Esophagus squamous epithelium (tissue), 5 donors: ENCODE results near the gene PXN. TPM values are rescaled to one million over a fixed set of nuclear protein-coding genes. Genes with fewer than 3 reads are reported as not detected.

Source experiments
- DNase-seq: peaks from one replicate; lab custom pipeline; 2025; lab: John Stamatoyannopoulos, UW
- H3K27ac ChIP-seq, 4 donors: fragments of 200-600 bp; sonication (generic); one replicate each; pipeline ENCODE4 v1.5.1; 2016 to 2019; ENCODE audit warnings: mild to moderate bottlenecking in 1 of 4
- H3K27me3 ChIP-seq, 4 donors: fragments of 200-600 bp; sonication (generic); 1 replicate in 3 of 4; 2 replicates in 1 of 4; pipeline versions ENCODE4 v1.5.1 to v1.6.0; 2017 to 2021; ENCODE audit warnings: antibody characterized with exemption in 1 of 4
- H3K36me3 ChIP-seq, 3 donors: fragments of 200-600 bp; sonication (generic); one replicate each; pipeline ENCODE4 v1.5.1; 2016 to 2019
- H3K4me1 ChIP-seq, 3 donors: fragments of 200-600 bp; sonication (generic); one replicate each; pipeline ENCODE4 v1.5.1; 2017 to 2019
- H3K4me3 ChIP-seq, 4 donors: fragments of 200-600 bp; sonication (generic); 1 replicate in 3 of 4; 2 replicates in 1 of 4; pipeline ENCODE4 v1.5.1; 2016 to 2019; ENCODE audit warnings: mild to moderate bottlenecking in 2 of 4, moderate library complexity in 1 of 4
- H3K9me3 ChIP-seq, 3 donors: fragments of 200-600 bp; sonication (generic); one replicate each; pipeline ENCODE4 v1.5.1; 2016 to 2019
- CTCF ChIP-seq, 6 experiments: fragments of 450-650 bp in 4 of 6; fragments of 200-600 bp in 2 of 6; sonication (generic) in 2 of 6; IDR thresholded peaks; one replicate each; pipeline ENCODE4 v1.5.1; 2016 to 2019; ENCODE audit warnings: antibody characterized with exemption in 6 of 6, mild to moderate bottlenecking in 4 of 6, moderate library complexity in 4 of 6
- POLR2A ChIP-seq, 4 donors: fragments of 450-650 bp; IDR thresholded peaks; one replicate each; pipeline ENCODE4 v1.6.1; 2017; ENCODE audit warnings: antibody characterized with exemption in 4 of 4, mild to moderate bottlenecking in 4 of 4, moderate library complexity in 3 of 4
- WGBS, 2 donors: methylation state at CpG; one replicate each; pipeline ENCODE4 v1.1.5; 2018; 5-methylcytosine and 5-hydroxymethylcytosine counted together
- intact Hi-C: fragments of 100-400 bp; cut with DNase I; formaldehyde crosslinking; loops from one replicate; pipeline ENCODE4 v1.15.0; 2022
- total RNA-seq, 4 donors: library from RNA; depleted of rRNA; stranded (reverse); fragments of >200 nt; gene quantifications; one replicate each; pipeline ENCODE4 v1.1.0, GENCODE V29; 2016
- donor health status: DM: yes; HTN: yes; CAD: no.

PXN gene
- total RNA-seq = 10 to 100 TPM; 18.2 to 44.4 (median 21.4) TPM

- peak within 1 kb of the TSS; percentile 84 to 98 (median 92) for H3K4me3 ChIP-seq
- H3K36me3 ChIP-seq = no peaks in the 10 kb centered on the region
- intact Hi-C loops = loop anchor here (2.0 kb wide), 1 partner anchor 37 kb away; no protein-coding TSS in a partner anchor
- 0 to 7% methylated on average over 4 to 9 of the region's 81 CpGs for WGBS, 2 donors
- DNase-seq = peak; percentile 54
- TF ChIP-seq POLR2A (IDR thresholded peaks at IDR 0.05) = peak in 2 of 4 donors; percentile 71 to 82
- peak; percentile 73 to 88 (median 86) for TF ChIP-seq CTCF (IDR thresholded peaks at IDR 0.05)
- H3K9me3 ChIP-seq = no peaks in the 10 kb centered on the region
- H3K27ac ChIP-seq = peak within 1 kb of the TSS; percentile 89 to 95 (median 92)
- H3K4me1 ChIP-seq = peaks cover 29 to 56% (median 39%) of the 10 kb centered on the region in 3 donors
- no peaks in the 10 kb centered on the region for H3K27me3 ChIP-seq
Measured at GRCh38 chr12:120265473-120266179, at the start of gene PXN. Gene PXN, minus strand, starts transcription at chr12:120265730. Its CDS starts 101 bp downstream, at chr12:120265629.

- H3K36me3 ChIP-seq = no peaks in the 10 kb centered on the region
- no peak overlapping the region for H3K4me3 ChIP-seq
- intact Hi-C loops = no loop called here
- peaks cover 9 to 16% (median 12%) of the 10 kb centered on the region in 3 donors for H3K4me1 ChIP-seq
- TF ChIP-seq POLR2A (IDR thresholded peaks at IDR 0.05) = no peak
- TF ChIP-seq CTCF (IDR thresholded peaks at IDR 0.05) = peak in 1 of 6 experiments; percentile 5
- H3K27me3 ChIP-seq = no peaks in the 10 kb centered on the region
- H3K9me3 ChIP-seq = no peaks in the 10 kb centered on the region
- H3K27ac ChIP-seq = no peak overlapping the region
- WGBS, 2 donors = 55 to 58% methylated on average over 5 of the region's 5 CpGs
- no peak for DNase-seq
Measured at GRCh38 chr12:120314220-120314619, 48.7 kb upstream of the PXN start.

GRCh38 chr12:120301962-120302815 is 36.7 kb upstream of the PXN start, which contains the start of gene SIRT4:
Gene SIRT4, plus strand, starts transcription at chr12:120302321. Its CDS starts 1,241 bp downstream, at chr12:120303562.
- Histone ChIP-seq H3K27me3 (no peaks in the 10 kb centered on the region), H3K27ac (peak within 1 kb of the TSS; percentile 59 to 86 (median 84)), H3K9me3 (no peaks in the 10 kb centered on the region), H3K36me3 (no peaks in the 10 kb centered on the region), H3K4me3 (peak within 1 kb of the TSS; percentile 58 to 87 (median 68)), H3K4me1 (peaks cover 3 to 11% (median 4%) of the 10 kb centered on the region in 3 donors)
- 9% methylated on average over 29 to 31 of the region's 31 CpGs for WGBS, 2 donors
- intact Hi-C loops = no loop called here
- TF ChIP-seq POLR2A (IDR thresholded peaks at IDR 0.05) (no peak), CTCF (IDR thresholded peaks at IDR 0.05) (peak; percentile 58 to 82 (median 76))
- peak; percentile 60 for DNase-seq

- Histone ChIP-seq H3K4me3 (peak within 1 kb of the TSS; percentile 44 to 69 (median 57)), H3K4me1 (peaks cover 8 to 23% (median 11%) of the 10 kb centered on the region in 3 donors)
- intact Hi-C loops = no loop called here
Measured at GRCh38 chr12:120292661-120293531, 27.4 kb upstream of the PXN start, which contains the start of gene RNU4-1. Gene RNU4-1, minus strand, starts transcription at chr12:120293237.

More at GRCh38 chr12:120292661-120293531, 27.4 kb upstream of the PXN start, which contains the start of gene RNU4-1:
- Histone ChIP-seq H3K9me3 (no peaks in the 10 kb centered on the region), H3K36me3 (no peaks in the 10 kb centered on the region), H3K27ac (peak within 1 kb of the TSS; percentile 91 to 98 (median 96)), H3K27me3 (no peaks in the 10 kb centered on the region)
- 0% methylated on average over 29 of the region's 29 CpGs for WGBS, 2 donors
- peak in 2 of 4 donors; percentile 68 to 70 for TF ChIP-seq POLR2A (IDR thresholded peaks at IDR 0.05)
- no peak for TF ChIP-seq CTCF (IDR thresholded peaks at IDR 0.05)
- no peak for DNase-seq
